Suprapubic skin (tissue), 4 donors: ENCODE data around the gene LPP. TPM values are rescaled to one million over a fixed set of nuclear protein-coding genes. Genes with fewer than 3 reads are reported as not detected.
A peak's percentile ranks its signal among the peaks of the same experiment; 100 is the strongest.

Source experiments
- DNase-seq, 2 donors: peaks; one replicate each; pipeline ENCODE4 v3.0.0-alpha.2; 2019; ENCODE audit warnings: low spot score in 2 of 2
- H3K27ac ChIP-seq: fragments of 200-600 bp; sonication (generic); one replicate; pipeline ENCODE4 v1.5.1; 2019
- H3K27me3 ChIP-seq: fragments of 200-600 bp; sonication (generic); one replicate; pipeline ENCODE4 v1.5.1; 2019
- H3K36me3 ChIP-seq: fragments of 200-600 bp; sonication (generic); one replicate; pipeline ENCODE4 v1.5.1; 2019
- H3K4me1 ChIP-seq: fragments of 200-600 bp; sonication (generic); one replicate; pipeline ENCODE4 v1.5.1; 2019
- H3K4me3 ChIP-seq: fragments of 200-600 bp; sonication (generic); one replicate; pipeline ENCODE4 v1.5.1; 2019; ENCODE audit warnings: mild to moderate bottlenecking
- H3K9me3 ChIP-seq: fragments of 200-600 bp; sonication (generic); one replicate; pipeline ENCODE4 v1.5.1; 2019
- CTCF ChIP-seq, 2 donors: fragments of 200-600 bp in 1 of 2; fragments of 450-650 bp in 1 of 2; sonication (generic) in 1 of 2; IDR thresholded peaks; one replicate each; pipeline ENCODE4 v1.5.1; 2016 to 2019; ENCODE audit warnings: antibody characterized with exemption in 2 of 2, mild to moderate bottlenecking in 1 of 2, moderate library complexity in 1 of 2
- EP300 ChIP-seq: sonication (generic); formaldehyde crosslinking; IDR thresholded peaks from one replicate; pipeline ENCODE4 v1.6.1; 2017; ENCODE audit warnings: antibody characterized with exemption
- POLR2A ChIP-seq, 2 donors: fragments of 450-650 bp; IDR thresholded peaks; one replicate each; pipeline ENCODE4 v1.6.1; 2017; ENCODE audit warnings: antibody characterized with exemption in 2 of 2, mild to moderate bottlenecking in 2 of 2, moderate library complexity in 2 of 2
- POLR2AphosphoS5 ChIP-seq, 3 donors: sonication (generic); formaldehyde crosslinking; IDR thresholded peaks; one replicate each; pipeline ENCODE4 v1.6.1; 2017; ENCODE audit warnings: antibody characterized with exemption in 3 of 3
- WGBS: methylation state at CpG from one replicate; pipeline ENCODE4 v1.1.5; 2018; 5-methylcytosine and 5-hydroxymethylcytosine counted together
- total RNA-seq, 4 donors: library from RNA; depleted of rRNA; stranded (reverse); fragments of >200 nt; gene quantifications; one replicate each; pipeline ENCODE4 v1.1.0, GENCODE V29; 2016

The LPP gene
- total RNA-seq, 4 donors from 2014 or later: 56.8 to 127 (median 84.2) TPM

GRCh38 chr3:188278717-188279324 lies 124.9 kb downstream of the LPP start:
- H3K27me3 ChIP-seq: no peaks in the 10 kb centered on the region
- H3K4me3 ChIP-seq: no peak overlapping the region
- TF ChIP-seq CTCF (IDR thresholded peaks at IDR 0.05) (no peak), POLR2A (IDR thresholded peaks at IDR 0.05) (no peak), EP300 (no peak)
- no peaks in the 10 kb centered on the region for H3K9me3 ChIP-seq
- H3K4me1 ChIP-seq: peaks cover 39% of the 10 kb centered on the region
- no peak for DNase-seq
- H3K27ac ChIP-seq: no peak overlapping the region
- no peaks in the 10 kb centered on the region for H3K36me3 ChIP-seq
- 58% methylated on average over 6 of the region's 6 CpGs for WGBS

GRCh38 chr3:188279502-188280335 lies 125.8 kb downstream of the LPP start:
- TF ChIP-seq POLR2A (IDR thresholded peaks at IDR 0.05) (no peak), EP300 (no peak), POLR2AphosphoS5 (IDR thresholded peaks at IDR 0.05) (no peak), CTCF (IDR thresholded peaks at IDR 0.05) (no peak)
- Histone ChIP-seq H3K27me3 (no peaks in the 10 kb centered on the region), H3K27ac (no peak overlapping the region), H3K9me3 (no peaks in the 10 kb centered on the region), H3K36me3 (no peaks in the 10 kb centered on the region), H3K4me3 (no peak overlapping the region), H3K4me1 (peaks cover 39% of the 10 kb centered on the region)
- 83% methylated on average over 7 of the region's 7 CpGs for WGBS
- no peak for DNase-seq

- TF ChIP-seq POLR2AphosphoS5 (IDR thresholded peaks at IDR 0.05) (no peak), CTCF (IDR thresholded peaks at IDR 0.05) (no peak), POLR2A (IDR thresholded peaks at IDR 0.05) (no peak), EP300 (no peak)
- Histone ChIP-seq H3K27me3 (no peaks in the 10 kb centered on the region), H3K4me1 (peaks cover 43% of the 10 kb centered on the region), H3K9me3 (no peaks in the 10 kb centered on the region), H3K4me3 (no peak overlapping the region), H3K36me3 (no peaks in the 10 kb centered on the region), H3K27ac (no peak overlapping the region)
- no peak for DNase-seq
- 93% methylated on average over 5 of the region's 5 CpGs for WGBS
Measured at GRCh38 chr3:188280627-188281026, 126.7 kb downstream of the LPP start.

GRCh38 chr3:188282871-188283270 lies 128.9 kb downstream of the LPP start:
- Histone ChIP-seq H3K4me3 (no peak overlapping the region), H3K27ac (peak overlapping the region; percentile 36), H3K27me3 (no peaks in the 10 kb centered on the region), H3K4me1 (peaks cover 58% of the 10 kb centered on the region), H3K9me3 (no peaks in the 10 kb centered on the region), H3K36me3 (no peaks in the 10 kb centered on the region)
- no peak for DNase-seq
- TF ChIP-seq EP300 (no peak), POLR2A (IDR thresholded peaks at IDR 0.05) (no peak), POLR2AphosphoS5 (IDR thresholded peaks at IDR 0.05) (no peak), CTCF (IDR thresholded peaks at IDR 0.05) (no peak)

- Histone ChIP-seq H3K27ac (peak overlapping the region; percentile 36), H3K9me3 (no peaks in the 10 kb centered on the region), H3K4me3 (no peak overlapping the region), H3K4me1 (peaks cover 56% of the 10 kb centered on the region), H3K27me3 (no peaks in the 10 kb centered on the region), H3K36me3 (no peaks in the 10 kb centered on the region)
- 71% methylated on average over 4 of the region's 4 CpGs for WGBS
- DNase-seq: no peak
- no peak for TF ChIP-seq EP300
- TF ChIP-seq POLR2AphosphoS5 (IDR thresholded peaks at IDR 0.05): peak in 2 of 3 donors; percentile 24 to 44
- no peak for TF ChIP-seq CTCF (IDR thresholded peaks at IDR 0.05)
- TF ChIP-seq POLR2A (IDR thresholded peaks at IDR 0.05): no peak
Measured at GRCh38 chr3:188283347-188283746, 129.4 kb downstream of the LPP start.
